Measurements from ENCODE around the gene LRRC8E.

LRRC8E gene

DNA sequence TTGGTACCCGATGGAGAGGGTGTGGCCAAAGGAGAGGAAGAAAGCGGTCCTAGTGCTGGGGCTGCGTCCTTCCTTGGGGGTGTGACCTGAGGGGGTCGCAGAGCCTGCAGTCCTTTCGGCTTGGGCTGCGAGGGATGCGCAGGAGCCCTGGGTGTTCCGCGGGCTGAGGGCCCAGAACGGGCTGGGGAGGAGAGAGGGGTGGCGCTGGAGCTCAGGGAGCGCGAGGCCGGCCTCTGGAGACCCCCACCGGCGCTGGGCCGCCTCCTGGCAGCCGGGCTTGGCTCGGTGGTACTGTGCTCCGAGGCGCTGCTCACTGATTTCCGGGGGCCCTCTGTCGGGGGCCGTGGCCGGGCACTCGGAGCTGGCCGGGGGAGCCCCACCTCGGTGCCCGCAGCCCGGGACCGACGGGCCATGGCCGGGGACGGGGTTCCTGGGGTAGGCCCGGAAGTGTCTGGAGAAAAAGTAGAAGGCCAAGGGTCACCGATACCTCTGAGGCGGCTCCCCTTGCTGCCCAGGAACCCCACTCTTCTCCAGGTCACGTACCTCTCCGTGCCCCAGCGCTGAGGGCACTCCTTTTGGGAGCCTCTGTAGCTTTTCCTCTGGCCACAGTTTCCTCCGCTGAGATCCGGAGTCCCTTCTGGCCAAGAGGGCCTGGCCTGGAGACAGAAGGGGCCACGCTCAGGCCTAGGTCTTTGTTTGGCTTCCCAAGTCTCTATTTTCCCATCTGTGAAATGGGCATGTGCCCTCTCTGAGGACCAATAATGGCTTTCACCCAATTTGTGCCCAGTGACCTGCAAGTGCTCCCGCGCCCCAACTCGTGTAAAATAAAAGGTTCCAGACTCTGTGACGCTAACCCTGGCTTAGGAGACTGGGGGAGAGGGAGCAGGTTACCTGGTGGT, 15.8 kb upstream of the LRRC8E start:
- DNase-seq (ENCODE audit: low read depth) = no peak
- TF ChIP-seq, protein P1, sequence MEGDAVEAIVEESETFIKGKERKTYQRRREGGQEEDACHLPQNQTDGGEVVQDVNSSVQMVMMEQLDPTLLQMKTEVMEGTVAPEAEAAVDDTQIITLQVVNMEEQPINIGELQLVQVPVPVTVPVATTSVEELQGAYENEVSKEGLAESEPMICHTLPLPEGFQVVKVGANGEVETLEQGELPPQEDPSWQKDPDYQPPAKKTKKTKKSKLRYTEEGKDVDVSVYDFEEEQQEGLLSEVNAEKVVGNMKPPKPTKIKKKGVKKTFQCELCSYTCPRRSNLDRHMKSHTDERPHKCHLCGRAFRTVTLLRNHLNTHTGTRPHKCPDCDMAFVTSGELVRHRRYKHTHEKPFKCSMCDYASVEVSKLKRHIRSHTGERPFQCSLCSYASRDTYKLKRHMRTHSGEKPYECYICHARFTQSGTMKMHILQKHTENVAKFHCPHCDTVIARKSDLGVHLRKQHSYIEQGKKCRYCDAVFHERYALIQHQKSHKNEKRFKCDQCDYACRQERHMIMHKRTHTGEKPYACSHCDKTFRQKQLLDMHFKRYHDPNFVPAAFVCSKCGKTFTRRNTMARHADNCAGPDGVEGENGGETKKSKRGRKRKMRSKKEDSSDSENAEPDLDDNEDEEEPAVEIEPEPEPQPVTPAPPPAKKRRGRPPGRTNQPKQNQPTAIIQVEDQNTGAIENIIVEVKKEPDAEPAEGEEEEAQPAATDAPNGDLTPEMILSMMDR (IDR thresholded peaks at IDR 0.05; ENCODE audit: low read depth, low read length, missing control alignments) = no peak
- H3K4me3 ChIP-seq (ENCODE audit: low read depth, low read length) = no peak overlapping the region

DNA sequence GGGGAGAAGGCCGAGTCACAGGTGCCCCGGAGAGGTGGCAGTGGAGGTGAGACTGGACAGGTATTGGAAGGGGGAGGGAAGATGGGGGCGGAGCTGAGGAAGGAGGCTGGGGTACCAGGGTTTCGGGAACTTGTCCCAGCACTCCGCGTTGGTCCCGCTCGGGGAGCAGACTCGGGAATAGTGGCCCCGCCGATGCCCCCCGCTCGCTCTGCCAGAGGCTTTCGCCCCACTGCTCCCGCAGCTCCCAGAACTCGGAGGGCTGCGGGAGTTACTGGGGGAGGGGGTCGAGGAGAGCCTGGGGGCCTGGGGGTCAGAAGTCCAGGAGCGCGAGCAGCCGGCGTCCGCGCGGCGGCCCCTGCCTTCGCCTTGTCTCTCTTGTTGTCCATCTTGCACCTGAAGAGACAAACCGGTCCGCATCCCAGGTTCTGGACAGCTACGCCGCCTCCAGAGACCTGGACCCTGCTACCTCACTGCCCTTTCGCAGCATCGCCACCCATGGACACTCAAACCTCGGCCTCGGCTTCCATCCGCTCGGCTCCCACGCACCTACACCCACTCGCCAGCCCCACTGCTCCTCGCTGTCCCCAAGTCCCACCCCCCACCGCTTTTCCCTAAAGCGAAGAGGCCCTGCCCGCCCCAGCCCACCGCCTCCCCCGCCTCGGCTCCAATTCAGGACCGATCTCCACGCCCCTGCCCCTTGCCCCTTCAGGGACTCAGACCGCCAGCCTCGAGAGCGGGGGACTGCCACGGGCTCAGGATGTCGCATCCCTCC, 14.8 kb upstream of the LRRC8E start:
- TF ChIP-seq, protein P1 (IDR thresholded peaks at IDR 0.05; ENCODE audit: low read depth, low read length, missing control alignments) = no peak
- H3K4me3 ChIP-seq (ENCODE audit: low read depth, low read length) = no peak overlapping the region
- no peak for DNase-seq (ENCODE audit: low read depth)

DNA sequence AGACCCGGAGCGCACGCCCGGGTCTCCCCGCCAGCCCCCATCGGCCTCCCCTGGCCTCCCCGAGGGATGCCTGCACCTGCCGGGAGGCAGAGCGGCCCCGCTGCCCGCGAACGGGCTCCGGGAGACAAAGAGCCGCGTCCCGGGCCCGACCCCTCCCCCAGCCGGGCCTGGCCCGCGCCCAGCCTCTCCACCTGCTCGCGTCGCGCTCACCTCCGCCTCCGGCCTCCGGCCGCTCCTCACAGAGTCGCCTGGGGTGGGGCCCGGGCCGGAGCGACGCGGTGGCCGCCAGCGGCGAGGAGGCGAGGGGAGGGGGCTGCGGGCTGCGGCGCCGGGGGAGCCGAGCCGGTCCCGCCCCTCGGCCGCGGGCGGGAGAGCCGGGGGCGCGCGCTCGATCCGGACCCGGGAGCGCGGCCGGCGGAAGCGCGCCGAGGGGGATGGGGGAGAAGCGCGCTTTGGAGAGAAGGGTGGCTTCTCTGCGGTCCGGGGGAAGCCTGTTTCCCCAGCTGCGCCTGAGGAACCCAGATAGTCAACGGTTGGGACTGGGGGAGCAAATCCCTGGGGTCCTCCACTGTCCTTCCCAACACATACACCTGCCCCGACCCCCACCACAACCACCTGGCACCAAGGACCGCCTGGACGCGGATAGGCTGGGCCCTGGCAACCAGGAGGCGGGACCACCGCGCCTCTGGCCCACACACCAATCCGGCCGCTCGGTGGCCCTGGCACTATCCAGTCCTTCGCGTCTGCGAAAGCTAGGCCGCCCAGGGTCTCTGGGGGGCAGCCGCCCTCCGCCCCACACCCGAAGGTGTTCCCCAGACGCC, 14.0 kb upstream of the LRRC8E start, which contains the start of gene PRR36:
Gene PRR36 (minus strand): TSS at position 315 of the 821 bp plus-strand sequence. CDS start 701 bp downstream, outside the sequence.
- H3K4me3 ChIP-seq (ENCODE audit: low read depth, low read length) = no peak within 1 kb of the TSS
- no peak for DNase-seq (ENCODE audit: low read depth)

DNA sequence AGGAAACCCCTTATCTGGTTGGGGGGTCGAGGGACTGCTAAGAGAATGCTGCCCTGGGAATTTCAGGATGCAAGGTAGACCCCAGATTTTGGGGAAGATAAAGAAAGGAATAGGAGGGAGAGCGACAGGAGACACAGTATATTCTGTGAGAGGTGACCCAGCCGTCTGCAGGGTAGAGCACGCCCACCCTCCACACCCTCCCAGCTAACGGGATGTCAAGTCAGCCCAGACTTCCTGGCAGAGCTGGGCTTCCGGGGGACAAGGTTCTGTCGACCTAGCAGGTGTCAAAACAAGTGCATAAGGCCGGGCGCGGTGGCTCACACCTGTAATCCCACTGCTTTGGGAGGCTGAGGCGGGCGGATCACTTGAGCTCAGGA, 13.4 kb upstream of the LRRC8E start:
- no peak for DNase-seq (ENCODE audit: low read depth)
- no peak overlapping the region for H3K4me3 ChIP-seq (ENCODE audit: low read depth, low read length)
- TF ChIP-seq, protein P1 (IDR thresholded peaks at IDR 0.05; ENCODE audit: low read depth, low read length, missing control alignments) = no peak

More for the DNA sequence above, 14.0 kb upstream of the LRRC8E start, which contains the start of gene PRR36:
- TF ChIP-seq, protein P1 (IDR thresholded peaks at IDR 0.05; ENCODE audit: low read depth, low read length, missing control alignments) = no peak

DNA sequence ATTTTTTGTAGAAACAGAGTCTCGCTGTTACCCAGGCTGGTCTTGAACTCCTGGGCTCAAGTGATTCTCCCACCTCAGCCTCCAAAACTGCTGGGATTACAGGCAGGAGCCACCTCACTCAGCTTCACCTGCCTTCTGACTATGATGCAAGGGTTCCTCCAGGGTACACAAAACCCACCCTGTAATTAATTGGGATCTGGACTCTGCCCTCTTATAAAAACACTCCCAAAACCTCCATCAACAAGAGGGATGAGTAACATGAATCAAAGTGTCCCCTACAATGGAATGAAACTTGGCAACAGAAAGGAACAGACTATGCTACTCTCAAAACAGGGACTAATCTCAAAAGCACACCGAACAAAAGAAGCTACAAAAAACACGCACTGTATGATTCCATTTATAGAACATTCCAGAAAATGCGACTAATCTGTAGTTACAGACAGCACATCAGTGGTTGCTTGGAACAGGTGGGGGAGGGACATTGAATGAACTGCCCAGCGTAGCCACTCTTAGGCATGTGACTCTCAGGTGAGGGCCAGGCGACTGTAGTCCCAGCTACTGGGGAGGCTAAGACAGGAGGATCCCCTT, 11.0 kb upstream of the LRRC8E start:
- no peak for DNase-seq (ENCODE audit: low read depth)
- H3K4me3 ChIP-seq (ENCODE audit: low read depth, low read length) = no peak overlapping the region
- TF ChIP-seq, protein P1 (IDR thresholded peaks at IDR 0.05; ENCODE audit: low read depth, low read length, missing control alignments) = no peak

DNA sequence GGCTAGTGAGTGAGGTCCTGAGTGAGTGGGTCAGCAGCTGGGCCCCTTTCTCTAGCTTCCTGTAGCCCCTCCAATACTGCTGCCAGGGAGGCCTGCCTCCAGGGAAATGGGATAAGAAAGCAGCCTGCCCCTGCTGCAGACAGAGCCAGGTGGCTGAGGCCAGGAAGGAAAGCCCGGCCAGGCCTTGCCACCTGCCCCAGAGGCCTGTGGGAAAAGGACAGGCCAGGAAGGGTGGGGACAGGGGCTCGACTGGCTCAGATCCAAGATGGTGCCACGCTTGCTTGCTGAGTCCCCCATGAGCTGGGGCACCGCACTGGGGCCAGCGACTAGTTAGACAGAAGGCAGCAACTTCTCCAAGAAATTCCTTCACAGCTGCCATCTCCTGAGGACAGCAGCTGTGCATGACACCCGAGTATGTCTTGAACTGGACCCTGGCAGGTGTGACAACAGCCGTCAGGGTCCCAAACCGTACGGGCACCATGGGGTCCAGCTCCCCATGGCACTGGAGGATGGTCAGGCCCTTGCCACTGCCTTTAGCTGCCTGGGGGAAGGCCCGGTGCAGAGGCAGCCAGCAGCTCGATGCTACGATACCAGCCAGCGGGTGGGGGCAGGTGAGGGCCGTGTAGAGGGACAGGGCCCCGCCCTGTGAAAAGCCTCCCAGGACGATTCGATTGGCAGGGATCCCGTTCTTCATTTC, 9.1 kb upstream of the LRRC8E start:
- no peak for DNase-seq (ENCODE audit: low read depth)
- TF ChIP-seq, protein P1 (IDR thresholded peaks at IDR 0.05; ENCODE audit: low read depth, low read length, missing control alignments) = no peak
- H3K4me3 ChIP-seq (ENCODE audit: low read depth, low read length) = no peak overlapping the region

All from GM12864 (cell line).